CD14-positive monocyte (primary cell): ENCODE data around the gene PPP1R9B. TPM values are rescaled to one million over a fixed set of nuclear protein-coding genes. Genes with fewer than 3 reads are reported as not detected.

Experiments
- DNase-seq, 3 donors: peaks; one replicate each; pipeline ENCODE4 v3.0.0-alpha.2; 2011 to 2022
- H2AFZ ChIP-seq: 2 replicates; pipeline ENCODE4 v1.6.0; 2012; ENCODE audit warnings: mild to moderate bottlenecking, low read depth, low read length, inconsistent platforms; ENCODE audit not compliant: insufficient read depth, poor library complexity, severe bottlenecking
- H3K27ac ChIP-seq, 2 donors: 1 replicate in 1 of 2; 2 replicates in 1 of 2; pipeline ENCODE4 v1.5.1; 2012 to 2013; ENCODE audit warnings: low read length in 2 of 2, control low read depth in 1 of 2, inconsistent platforms in 1 of 2, low read depth in 1 of 2, mild to moderate bottlenecking in 1 of 2
- H3K27me3 ChIP-seq, 2 donors: one replicate each; pipeline versions ENCODE4 v1.6.0 to v1.6.1; 2011 to 2013; ENCODE audit warnings: low read length in 2 of 2; ENCODE audit not compliant: control insufficient read depth in 2 of 2, insufficient read depth in 2 of 2
- H3K36me3 ChIP-seq, 2 donors: replicated peaks in 1 of 2; 1 replicate in 1 of 2; 2 replicates in 1 of 2; pipeline versions ENCODE4 v1.5.1 to v1.6.1; 2012 to 2013; ENCODE audit warnings: low read length in 2 of 2, control low read depth in 1 of 2, inconsistent platforms in 1 of 2, mild to moderate bottlenecking in 1 of 2; ENCODE audit not compliant: insufficient read depth in 2 of 2, control insufficient read depth in 1 of 2
- H3K4me1 ChIP-seq, 2 donors: 1 replicate in 1 of 2; 2 replicates in 1 of 2; pipeline versions ENCODE4 v1.5.1 to v1.6.1; 2012 to 2013; ENCODE audit warnings: low read length in 2 of 2, control low read depth in 1 of 2, inconsistent platforms in 1 of 2, mild to moderate bottlenecking in 1 of 2, moderate library complexity in 1 of 2; ENCODE audit not compliant: insufficient read depth in 2 of 2, control insufficient read depth in 1 of 2
- H3K4me2 ChIP-seq: replicated peaks from 2 replicates; pipeline ENCODE3; 2012; ENCODE audit warnings: low read length, moderate library complexity, mild to moderate bottlenecking; ENCODE audit not compliant: poor library complexity, severe bottlenecking; ENCODE audit errors: extremely low read depth
- H3K4me3 ChIP-seq, 3 experiments: fragments of 200-600 bp in 1 of 3; sonication (generic) in 1 of 3; replicated peaks in 1 of 3; 1 replicate in 2 of 3; 2 replicates in 1 of 3; pipeline ENCODE4 v1.5.1; 2011 to 2013; ENCODE audit warnings: low read length in 3 of 3, mild to moderate bottlenecking in 3 of 3, control low read depth in 2 of 3, low read depth in 2 of 3, inconsistent platforms in 1 of 3, moderate library complexity in 1 of 3
- H3K79me2 ChIP-seq: 2 replicates; pipeline ENCODE4 v1.6.0; 2012; ENCODE audit warnings: mild to moderate bottlenecking, control low read depth, inconsistent platforms, low read length, moderate library complexity; ENCODE audit not compliant: insufficient read depth
- H3K9ac ChIP-seq: 2 replicates; pipeline ENCODE4 v1.6.0; 2017; ENCODE audit warnings: low read length, mild to moderate bottlenecking; ENCODE audit not compliant: insufficient read depth, poor library complexity, severe bottlenecking
- H3K9me3 ChIP-seq, 2 donors: replicated peaks in 1 of 2; 1 replicate in 1 of 2; 2 replicates in 1 of 2; pipeline versions ENCODE4 v1.5.1 to v1.6.1; 2012 to 2013; ENCODE audit warnings: low read length in 2 of 2, control low read depth in 1 of 2; ENCODE audit not compliant: control insufficient read depth in 1 of 2, insufficient read depth in 1 of 2
- H4K20me1 ChIP-seq: 2 replicates; pipeline ENCODE4 v1.6.0; 2012; ENCODE audit warnings: mild to moderate bottlenecking, low read length, control low read depth, moderate library complexity; ENCODE audit not compliant: insufficient read depth
- H3K27ac Mint-ChIP-seq, 7 donors: one replicate each; pipeline ENCODE4 v1.8.0; 2020; ENCODE audit warnings: mild to moderate bottlenecking in 7 of 7, mixed read lengths in 7 of 7, moderate library complexity in 6 of 7, inconsistent platforms in 2 of 7
- H3K27me3 Mint-ChIP-seq, 3 donors: one replicate each; pipeline ENCODE4 v1.8.0; 2021 to 2022; ENCODE audit warnings: low read depth in 3 of 3, mild to moderate bottlenecking in 3 of 3, mixed read lengths in 3 of 3, moderate library complexity in 3 of 3, inconsistent platforms in 1 of 3
- H3K36me3 Mint-ChIP-seq, 2 donors: one replicate each; pipeline ENCODE4 v1.8.0; 2020; ENCODE audit warnings: mixed read lengths in 2 of 2, inconsistent platforms in 1 of 2, mild to moderate bottlenecking in 1 of 2
- H3K4me1 Mint-ChIP-seq: one replicate; pipeline ENCODE4 v1.8.0; 2020; ENCODE audit warnings: mild to moderate bottlenecking, mixed read lengths
- H3K4me3 Mint-ChIP-seq, 2 donors: one replicate each; pipeline ENCODE4 v1.8.0; 2020; ENCODE audit warnings: mild to moderate bottlenecking in 2 of 2, mixed read lengths in 2 of 2, moderate library complexity in 1 of 2
- H3K9me3 Mint-ChIP-seq, 7 donors: one replicate each; pipeline ENCODE4 v1.8.0; 2020 to 2022; ENCODE audit warnings: mixed read lengths in 7 of 7, mild to moderate bottlenecking in 6 of 7, moderate library complexity in 6 of 7, inconsistent platforms in 2 of 7
- WGBS: methylation state at CpG from one replicate; pipeline ENCODE4 v1.1.5; 2013; ENCODE audit warnings: missing lambda C conversion rate; ENCODE audit not compliant: insufficient coverage; 5-methylcytosine and 5-hydroxymethylcytosine counted together
- intact Hi-C, 2 donors: fragments of 100-400 bp; cut with micrococcal nuclease; formaldehyde crosslinking; loops; one replicate each; pipeline versions ENCODE4 v1.15.0 to v1.15.1; 2023
- polyA plus RNA-seq, 3 donors: library from polyadenylated mRNA; depleted of rRNA in 1 of 3; unstranded in 2 of 3; stranded (reverse) in 1 of 3; fragments of 300-500 nt in 2 of 3; fragments of >200 nt in 1 of 3; fragmentation: Illumina TruSeq in 2 of 3; gene quantifications; 1 replicate in 2 of 3; 2 replicates in 1 of 3; pipeline ENCODE4 v1.2.3, GENCODE V29; 2012 to 2021
- TF ChIP-seq, protein P1 (sequence below): fragments of 200-600 bp; IDR thresholded peaks from one replicate; pipeline ENCODE4 v1.8.0; 2022; ENCODE audit warnings: antibody characterized with exemption, mild to moderate bottlenecking

PPP1R9B gene
- polyA plus RNA-seq, 3 donors: 0.61 to 86.9 (median 1.3) TPM

DNA sequence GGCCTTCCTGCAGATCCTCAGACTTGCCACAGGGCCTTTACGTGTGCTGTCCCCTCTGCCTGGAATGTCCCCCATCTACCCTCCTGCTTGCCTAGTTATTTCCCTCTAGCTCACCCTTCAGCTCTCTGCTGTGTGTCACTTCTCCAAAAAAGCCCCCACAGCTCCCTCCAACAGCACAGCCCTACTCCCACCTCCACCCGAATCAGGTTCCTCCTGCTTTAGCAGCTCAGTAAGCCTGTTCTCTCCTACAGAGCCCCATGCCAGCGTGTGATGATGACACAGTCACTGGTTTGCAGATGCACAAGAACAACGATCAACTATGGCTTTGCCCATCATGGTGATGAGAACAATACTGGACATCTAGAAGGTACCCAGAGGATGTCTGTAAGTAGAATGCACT, 13.4 kb downstream of the PPP1R9B start:
- Histone ChIP-seq H3K27me3 (no peaks in the 10 kb centered on the region), H3K9ac (no peak overlapping the region), H3K4me2 (no peak overlapping the region), H3K4me1 (peaks cover 20 to 26% of the 10 kb centered on the region in 2 donors), H3K27ac (no peak overlapping the region), H3K9me3 (no peaks in the 10 kb centered on the region), H3K4me3 (no peak overlapping the region), H4K20me1 (peaks cover 100% of the 10 kb centered on the region), H3K79me2 (peaks cover 34% of the 10 kb centered on the region), H2AFZ (no peak overlapping the region), H3K36me3 (peaks cover 82 to 92% of the 10 kb centered on the region in 2 donors)
- WGBS: 100% methylated on average over 3 of the region's 4 CpGs
- Mint-ChIP-seq H3K4me3 (no peak overlapping the region), H3K27ac (peak overlapping the region in 1 of 7 donors; percentile 33), H3K36me3 (peaks cover 80 to 89% of the 10 kb centered on the region in 2 donors), H3K4me1 (peaks cover 30% of the 10 kb centered on the region), H3K9me3 (peaks cover 0 to 5% (median 1%) of the 10 kb centered on the region in 7 donors), H3K27me3 (peaks cover 2 to 7% (median 7%) of the 10 kb centered on the region in 3 donors)
- intact Hi-C loops: no loop called here
- TF ChIP-seq, protein P1, sequence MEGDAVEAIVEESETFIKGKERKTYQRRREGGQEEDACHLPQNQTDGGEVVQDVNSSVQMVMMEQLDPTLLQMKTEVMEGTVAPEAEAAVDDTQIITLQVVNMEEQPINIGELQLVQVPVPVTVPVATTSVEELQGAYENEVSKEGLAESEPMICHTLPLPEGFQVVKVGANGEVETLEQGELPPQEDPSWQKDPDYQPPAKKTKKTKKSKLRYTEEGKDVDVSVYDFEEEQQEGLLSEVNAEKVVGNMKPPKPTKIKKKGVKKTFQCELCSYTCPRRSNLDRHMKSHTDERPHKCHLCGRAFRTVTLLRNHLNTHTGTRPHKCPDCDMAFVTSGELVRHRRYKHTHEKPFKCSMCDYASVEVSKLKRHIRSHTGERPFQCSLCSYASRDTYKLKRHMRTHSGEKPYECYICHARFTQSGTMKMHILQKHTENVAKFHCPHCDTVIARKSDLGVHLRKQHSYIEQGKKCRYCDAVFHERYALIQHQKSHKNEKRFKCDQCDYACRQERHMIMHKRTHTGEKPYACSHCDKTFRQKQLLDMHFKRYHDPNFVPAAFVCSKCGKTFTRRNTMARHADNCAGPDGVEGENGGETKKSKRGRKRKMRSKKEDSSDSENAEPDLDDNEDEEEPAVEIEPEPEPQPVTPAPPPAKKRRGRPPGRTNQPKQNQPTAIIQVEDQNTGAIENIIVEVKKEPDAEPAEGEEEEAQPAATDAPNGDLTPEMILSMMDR: no peak
- no peak for DNase-seq

DNA sequence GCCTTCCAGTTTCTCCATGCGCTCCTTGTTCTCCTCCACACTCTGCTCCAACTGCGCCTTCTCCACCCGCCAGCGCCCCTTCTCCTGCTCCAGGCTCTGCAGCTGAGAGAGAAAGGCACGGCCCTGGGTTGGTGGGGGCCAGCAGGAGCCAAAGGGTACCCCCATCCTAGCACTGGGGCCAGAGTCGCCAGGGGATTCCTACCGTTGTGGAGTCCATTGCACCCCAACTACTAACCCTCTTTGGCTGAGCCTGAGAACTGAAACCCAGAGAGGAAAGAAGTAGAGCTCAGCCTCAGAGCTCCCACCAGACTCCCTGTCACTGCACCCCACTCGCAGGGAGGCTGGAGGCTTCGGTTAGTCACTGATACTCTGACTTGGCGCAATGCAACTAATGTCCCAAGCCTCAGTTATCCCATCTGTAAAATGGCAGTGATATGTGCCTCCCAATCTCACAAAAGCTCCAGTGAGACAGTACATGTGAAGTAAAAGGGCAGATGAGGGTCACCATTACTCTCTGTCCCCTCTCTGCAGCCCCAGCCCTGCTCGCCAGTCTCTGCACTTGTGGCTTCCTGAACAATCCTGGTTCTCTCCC, 14.3 kb downstream of the PPP1R9B start:
- Mint-ChIP-seq H3K27ac (no peak overlapping the region), H3K27me3 (peaks cover 10 to 16% (median 14%) of the 10 kb centered on the region in 3 donors), H3K4me1 (peaks cover 25% of the 10 kb centered on the region), H3K9me3 (peaks cover 0 to 5% (median 3%) of the 10 kb centered on the region in 7 donors), H3K4me3 (no peak overlapping the region), H3K36me3 (peaks cover 78 to 86% of the 10 kb centered on the region in 2 donors)
- Histone ChIP-seq H3K79me2 (peaks cover 28% of the 10 kb centered on the region), H3K9me3 (no peaks in the 10 kb centered on the region), H3K4me3 (no peak overlapping the region), H3K27ac (no peak overlapping the region), H3K36me3 (peaks cover 75 to 84% of the 10 kb centered on the region in 2 donors), H3K9ac (no peak overlapping the region), H4K20me1 (peaks cover 99% of the 10 kb centered on the region), H3K4me2 (no peak overlapping the region), H2AFZ (no peak overlapping the region), H3K4me1 (peaks cover 13 to 17% of the 10 kb centered on the region in 2 donors), H3K27me3 (peaks cover 0 to 5% of the 10 kb centered on the region in 2 donors)
- 94% methylated on average over 7 of the region's 11 CpGs for WGBS
- no peak for DNase-seq
- TF ChIP-seq, protein P1: no peak
- intact Hi-C loops: no loop called here
